ENCODE results near the gene SLAMF1. TPM values are rescaled to one million over a fixed set of nuclear protein-coding genes. Genes with fewer than 3 reads are reported as not detected.

SLAMF1 gene
- total and polyA plus RNA-seq, 2 experiments from 2014 or later = not detected

- TF ChIP-seq, protein P1, sequence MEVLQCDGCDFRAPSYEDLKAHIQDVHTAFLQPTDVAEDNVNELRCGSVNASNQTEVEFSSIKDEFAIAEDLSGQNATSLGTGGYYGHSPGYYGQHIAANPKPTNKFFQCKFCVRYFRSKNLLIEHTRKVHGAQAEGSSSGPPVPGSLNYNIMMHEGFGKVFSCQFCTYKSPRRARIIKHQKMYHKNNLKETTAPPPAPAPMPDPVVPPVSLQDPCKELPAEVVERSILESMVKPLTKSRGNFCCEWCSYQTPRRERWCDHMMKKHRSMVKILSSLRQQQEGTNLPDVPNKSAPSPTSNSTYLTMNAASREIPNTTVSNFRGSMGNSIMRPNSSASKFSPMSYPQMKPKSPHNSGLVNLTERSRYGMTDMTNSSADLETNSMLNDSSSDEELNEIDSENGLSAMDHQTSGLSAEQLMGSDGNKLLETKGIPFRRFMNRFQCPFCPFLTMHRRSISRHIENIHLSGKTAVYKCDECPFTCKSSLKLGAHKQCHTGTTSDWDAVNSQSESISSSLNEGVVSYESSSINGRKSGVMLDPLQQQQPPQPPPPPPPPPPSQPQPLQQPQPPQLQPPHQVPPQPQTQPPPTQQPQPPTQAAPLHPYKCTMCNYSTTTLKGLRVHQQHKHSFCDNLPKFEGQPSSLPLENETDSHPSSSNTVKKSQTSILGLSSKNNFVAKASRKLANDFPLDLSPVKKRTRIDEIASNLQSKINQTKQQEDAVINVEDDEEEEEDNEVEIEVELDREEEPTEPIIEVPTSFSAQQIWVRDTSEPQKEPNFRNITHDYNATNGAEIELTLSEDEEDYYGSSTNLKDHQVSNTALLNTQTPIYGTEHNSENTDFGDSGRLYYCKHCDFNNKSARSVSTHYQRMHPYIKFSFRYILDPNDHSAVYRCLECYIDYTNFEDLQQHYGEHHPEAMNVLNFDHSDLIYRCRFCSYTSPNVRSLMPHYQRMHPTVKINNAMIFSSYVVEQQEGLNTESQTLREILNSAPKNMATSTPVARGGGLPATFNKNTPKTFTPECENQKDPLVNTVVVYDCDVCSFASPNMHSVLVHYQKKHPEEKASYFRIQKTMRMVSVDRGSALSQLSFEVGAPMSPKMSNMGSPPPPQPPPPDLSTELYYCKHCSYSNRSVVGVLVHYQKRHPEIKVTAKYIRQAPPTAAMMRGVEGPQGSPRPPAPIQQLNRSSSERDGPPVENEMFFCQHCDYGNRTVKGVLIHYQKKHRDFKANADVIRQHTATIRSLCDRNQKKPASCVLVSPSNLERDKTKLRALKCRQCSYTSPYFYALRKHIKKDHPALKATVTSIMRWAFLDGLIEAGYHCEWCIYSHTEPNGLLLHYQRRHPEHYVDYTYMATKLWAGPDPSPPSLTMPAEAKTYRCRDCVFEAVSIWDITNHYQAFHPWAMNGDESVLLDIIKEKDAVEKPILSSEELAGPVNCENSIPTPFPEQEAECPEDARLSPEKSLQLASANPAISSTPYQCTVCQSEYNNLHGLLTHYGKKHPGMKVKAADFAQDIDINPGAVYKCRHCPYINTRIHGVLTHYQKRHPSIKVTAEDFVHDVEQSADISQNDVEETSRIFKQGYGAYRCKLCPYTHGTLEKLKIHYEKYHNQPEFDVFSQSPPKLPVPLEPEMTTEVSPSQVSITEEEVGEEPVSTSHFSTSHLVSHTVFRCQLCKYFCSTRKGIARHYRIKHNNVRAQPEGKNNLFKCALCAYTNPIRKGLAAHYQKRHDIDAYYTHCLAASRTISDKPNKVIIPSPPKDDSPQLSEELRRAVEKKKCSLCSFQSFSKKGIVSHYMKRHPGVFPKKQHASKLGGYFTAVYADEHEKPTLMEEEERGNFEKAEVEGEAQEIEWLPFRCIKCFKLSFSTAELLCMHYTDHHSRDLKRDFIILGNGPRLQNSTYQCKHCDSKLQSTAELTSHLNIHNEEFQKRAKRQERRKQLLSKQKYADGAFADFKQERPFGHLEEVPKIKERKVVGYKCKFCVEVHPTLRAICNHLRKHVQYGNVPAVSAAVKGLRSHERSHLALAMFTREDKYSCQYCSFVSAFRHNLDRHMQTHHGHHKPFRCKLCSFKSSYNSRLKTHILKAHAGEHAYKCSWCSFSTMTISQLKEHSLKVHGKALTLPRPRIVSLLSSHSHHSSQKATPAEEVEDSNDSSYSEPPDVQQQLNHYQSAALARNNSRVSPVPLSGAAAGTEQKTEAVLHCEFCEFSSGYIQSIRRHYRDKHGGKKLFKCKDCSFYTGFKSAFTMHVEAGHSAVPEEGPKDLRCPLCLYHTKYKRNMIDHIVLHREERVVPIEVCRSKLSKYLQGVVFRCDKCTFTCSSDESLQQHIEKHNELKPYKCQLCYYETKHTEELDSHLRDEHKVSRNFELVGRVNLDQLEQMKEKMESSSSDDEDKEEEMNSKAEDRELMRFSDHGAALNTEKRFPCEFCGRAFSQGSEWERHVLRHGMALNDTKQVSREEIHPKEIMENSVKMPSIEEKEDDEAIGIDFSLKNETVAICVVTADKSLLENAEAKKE (CRISPR knock-in tag; IDR thresholded peaks at IDR 0.05) = no peak
- TF ChIP-seq EZH2phosphoT487 (IDR thresholded peaks at IDR 0.05; ENCODE audit: unreplicated experiment) (no peak), EZH2 (IDR thresholded peaks at IDR 0.05; ENCODE audit: low read depth, unreplicated experiment) (no peak), ZNF114 (CRISPR knock-in tag; IDR thresholded peaks at IDR 0.05) (no peak)
Measured at GRCh38 chr1:160653620-160654016, 6.8 kb upstream of the SLAMF1 start (continued).

GRCh38 chr1:160652924-160653619, 6.2 kb upstream of the SLAMF1 start:
- peak; percentile 43; the same call in 2 of the 3 replicates for ATAC-seq
- Histone ChIP-seq H3K9me2 (ENCODE audit: insufficient read depth) (peaks cover 23% of the 10 kb centered on the region), H3K36me3 (ENCODE audit: insufficient read depth) (no peaks in the 10 kb centered on the region), H3F3A (replicated peaks; ENCODE audit: low read depth) (peaks cover 3% of the 10 kb centered on the region; the same call in 1 of the 2 replicates), H3K79me2 (replicated peaks; ENCODE audit: insufficient read depth) (no peaks in the 10 kb centered on the region), H4K20me1 (replicated peaks; ENCODE audit: insufficient read depth) (no peaks in the 10 kb centered on the region), H3K27ac (ENCODE audit: low read depth) (peak overlapping the region; percentile 78), H3K4me3 (no peak overlapping the region), H2AFZ (no peak overlapping the region), H3K4me2 (peak overlapping the region; percentile 7), H3K27me3 (ENCODE audit: insufficient read depth) (no peaks in the 10 kb centered on the region), H3K4me1 (ENCODE audit: insufficient read depth) (peaks cover 25% of the 10 kb centered on the region)
- Mint-ChIP-seq H3K27ac (peak overlapping the region; percentile 57; the same call in 1 of the 2 replicates), H3K27me3 (ENCODE audit: insufficient read depth, low read depth, poor library complexity) (peaks cover 6% of the 10 kb centered on the region), H3K36me3 (ENCODE audit: low read depth) (no peaks in the 10 kb centered on the region; the same call in 2 of the 3 replicates), H3K4me3 (no peak overlapping the region; the same call in 2 of the 3 replicates), H3K4me1 (peaks cover 32% of the 10 kb centered on the region), H3K9me3 (no peaks in the 10 kb centered on the region)
- DNase-seq (ENCODE audit: low spot score) = no peak
- TF ChIP-seq NANOG (IDR thresholded peaks at IDR 0.05; ENCODE audit: borderline replicate concordance) (no peak), REST (IDR thresholded peaks at IDR 0.05; ENCODE audit: unreplicated experiment) (no peak), EZH2 (IDR thresholded peaks at IDR 0.05; ENCODE audit: low read depth, unreplicated experiment) (no peak)

All from GM23338 (cell line).